Ecto neural progenitor cell (in vitro differentiated cells): ENCODE measurements around the gene IFT80.
"Not testable (repeated sequence)": the region's sequence is repeated elsewhere in the genome, so short reads cannot be mapped to it uniquely, and the experiment has no call there.

ENCODE experiments used
- DNase-seq: peaks from one replicate; pipeline ENCODE4 v3.0.0-alpha.2; 2018; ENCODE audit warnings: low spot score

IFT80 gene

DNA sequence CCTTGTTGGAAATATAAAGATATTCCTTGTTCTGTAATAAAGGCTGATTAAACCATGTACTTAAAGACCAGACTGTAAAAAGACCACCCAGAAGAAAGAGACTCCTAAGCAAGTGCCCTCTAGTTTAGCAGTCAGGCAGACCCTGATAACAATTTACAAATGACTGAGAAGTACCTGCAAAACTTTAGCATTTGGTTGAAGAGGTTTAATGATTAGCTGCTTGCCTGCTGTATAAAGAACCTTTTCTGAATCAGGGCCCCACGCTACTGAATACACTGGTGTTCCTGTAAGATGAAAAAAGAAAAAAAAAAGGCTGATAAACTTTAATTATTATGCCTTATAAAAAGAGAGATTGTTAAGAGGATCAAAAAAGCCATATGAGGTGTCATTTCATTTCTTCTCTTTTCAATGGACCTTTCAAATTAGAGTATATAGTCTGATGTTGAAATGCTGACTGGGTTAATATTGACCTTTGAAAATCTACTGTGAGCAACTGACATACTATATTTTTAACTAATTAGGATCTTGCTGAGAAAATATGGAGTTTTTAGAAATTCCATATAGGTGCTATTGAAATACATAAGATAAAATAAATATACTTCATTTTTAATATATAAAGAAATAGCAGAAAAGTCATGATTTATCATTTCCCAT, 33.0 kb downstream of the IFT80 start:
- DNase-seq: no peak

DNA sequence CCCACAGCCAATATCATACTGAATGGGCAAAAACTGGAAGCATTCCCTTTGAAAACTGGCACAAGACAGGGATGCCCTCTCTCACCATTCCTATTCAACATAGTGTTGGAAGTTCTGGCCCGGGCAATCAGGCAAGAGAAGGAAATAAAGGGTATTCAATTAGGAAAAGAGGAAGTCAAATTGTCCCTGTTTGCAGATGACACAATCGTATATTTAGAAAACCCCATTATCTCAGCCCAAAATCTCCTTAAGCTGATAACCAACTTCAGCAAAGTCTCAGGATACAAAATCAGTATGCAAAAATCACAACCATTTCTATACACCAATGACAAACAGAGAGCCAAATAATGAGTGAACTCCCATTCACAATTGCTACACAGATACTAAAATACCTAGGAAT, 36.1 kb downstream of the IFT80 start:
- DNase-seq: not testable (repeated sequence)

DNA sequence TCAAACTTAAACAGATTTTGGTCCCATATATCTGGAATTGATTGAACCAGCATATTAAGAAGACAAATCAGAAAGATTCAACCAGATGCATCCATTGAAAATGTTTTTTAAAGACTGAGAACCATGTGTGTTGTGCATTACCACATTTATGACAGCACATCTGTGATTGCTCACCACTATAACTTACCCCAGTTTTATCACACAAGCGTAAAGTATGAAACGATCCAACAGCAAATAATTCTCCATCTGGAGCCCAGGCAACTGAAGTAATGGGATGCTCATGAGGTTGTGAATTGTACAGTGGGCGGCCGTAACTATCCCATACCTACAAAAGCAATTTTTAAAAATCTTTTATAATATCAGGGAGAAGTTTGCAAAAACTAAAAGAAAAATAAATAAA, 43.2 kb downstream of the IFT80 start:
- no peak for DNase-seq

DNA sequence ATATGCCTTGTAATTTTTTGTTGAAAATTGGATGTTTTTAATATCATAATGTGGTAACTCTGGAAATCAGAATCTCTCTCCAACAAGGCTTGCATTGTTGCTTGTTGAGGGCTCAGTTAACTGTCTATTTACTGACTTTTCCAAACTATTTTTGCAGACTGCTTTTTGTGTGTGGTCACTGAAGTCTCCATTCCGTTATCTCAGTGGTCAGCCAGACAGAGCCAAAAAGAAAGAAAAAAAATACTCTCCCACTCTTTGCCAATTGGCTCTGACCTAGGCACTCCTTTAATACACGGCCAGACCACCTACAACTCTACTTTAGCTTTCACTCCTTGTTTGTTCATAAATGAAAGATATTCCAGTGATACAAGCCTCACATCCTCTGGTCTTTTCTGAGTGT, 52.5 kb downstream of the IFT80 start:
- DNase-seq: no peak

DNA sequence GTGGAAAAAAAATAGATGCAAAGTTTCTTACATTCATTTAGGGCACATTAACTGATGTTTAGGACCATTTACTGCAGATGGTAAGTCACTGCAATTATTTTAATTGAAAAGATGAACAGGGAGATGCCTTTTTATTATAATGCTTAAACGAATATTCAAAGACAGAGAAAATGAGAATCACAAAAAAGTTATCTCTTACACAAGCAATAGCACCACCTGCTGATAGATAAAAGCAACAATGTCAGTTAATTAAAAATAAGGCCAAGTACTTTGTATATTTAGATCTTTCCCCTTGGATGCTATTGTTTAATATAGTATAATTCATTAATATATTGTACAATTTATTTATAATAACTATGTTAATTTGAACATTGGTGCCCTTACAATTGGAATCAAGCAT, 55.9 kb downstream of the IFT80 start:
- DNase-seq: no peak

DNA sequence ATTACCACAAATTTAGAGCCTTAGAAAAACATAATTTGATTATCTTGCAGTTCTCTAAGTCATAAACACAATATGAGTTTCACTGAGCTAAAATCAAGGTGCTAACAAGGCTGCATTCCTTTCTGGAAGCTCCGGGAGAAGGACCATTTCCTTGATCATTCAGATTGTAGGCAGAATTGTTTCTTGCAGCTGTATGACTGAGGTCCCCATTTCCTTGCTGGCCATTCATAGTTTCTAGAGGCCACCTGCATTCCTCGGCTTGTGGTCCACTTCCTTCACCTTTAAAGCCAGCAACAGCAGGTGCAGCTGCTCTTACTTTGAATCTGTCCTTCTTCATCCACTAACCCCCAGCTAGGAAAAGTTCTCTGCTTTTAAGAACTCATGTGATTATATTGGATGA, 58.7 kb downstream of the IFT80 start:
- DNase-seq: no peak

DNA sequence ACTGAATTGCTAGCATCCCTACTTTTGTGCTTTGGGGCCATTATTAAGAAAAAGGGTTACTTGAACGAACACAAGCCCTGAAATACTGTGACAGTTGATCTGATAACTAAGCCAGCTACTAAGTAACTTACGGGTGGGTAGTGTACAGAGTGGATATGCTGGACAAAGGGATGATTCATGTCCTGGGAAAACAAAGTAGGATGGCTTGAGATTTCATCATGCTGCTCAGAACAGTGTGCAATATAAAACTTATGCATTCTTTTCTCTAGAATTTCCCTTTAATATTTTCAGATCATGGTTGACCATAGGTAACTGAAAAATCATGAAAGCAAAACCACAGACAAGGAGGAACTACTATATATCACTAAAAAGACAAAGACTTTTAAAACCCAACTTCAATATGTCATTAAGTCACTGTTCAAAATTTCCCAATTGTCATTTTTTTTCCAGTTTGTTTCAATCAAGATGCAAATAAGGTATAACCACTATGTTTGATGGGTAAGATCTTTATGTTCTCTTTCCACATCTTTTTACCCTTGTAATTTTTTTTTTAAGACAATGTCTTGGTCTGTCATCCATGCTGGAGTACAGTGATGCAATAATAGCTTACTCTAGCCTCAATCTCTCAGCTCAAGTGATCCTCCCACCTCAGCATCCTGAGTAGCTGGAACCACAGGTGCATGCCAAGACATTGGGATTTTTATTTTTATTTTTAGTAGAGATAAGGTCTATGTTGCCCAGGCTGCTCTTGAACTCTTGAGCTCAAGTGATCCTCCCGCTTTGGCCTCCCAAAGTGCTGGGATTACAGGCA, 67.7 kb downstream of the IFT80 start:
- DNase-seq: no peak

DNA sequence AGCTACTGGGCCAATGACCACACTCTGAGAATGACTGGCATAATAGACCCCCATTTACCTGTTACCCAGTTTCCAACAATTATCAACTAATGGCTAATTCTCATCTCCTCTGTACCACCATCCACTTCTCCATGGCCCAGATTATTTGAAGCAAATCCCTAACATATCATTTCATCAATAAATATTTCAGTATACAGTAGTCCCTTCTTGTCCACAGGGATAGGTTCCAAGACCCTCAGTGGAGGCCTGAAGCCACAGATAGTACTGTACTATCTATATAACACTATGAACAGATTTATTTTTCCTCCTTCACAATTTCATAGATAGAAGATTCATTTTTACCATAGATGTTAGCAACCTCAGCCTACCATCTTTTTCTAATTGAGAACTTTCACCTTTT, 68.3 kb downstream of the IFT80 start:
- no peak for DNase-seq

DNA sequence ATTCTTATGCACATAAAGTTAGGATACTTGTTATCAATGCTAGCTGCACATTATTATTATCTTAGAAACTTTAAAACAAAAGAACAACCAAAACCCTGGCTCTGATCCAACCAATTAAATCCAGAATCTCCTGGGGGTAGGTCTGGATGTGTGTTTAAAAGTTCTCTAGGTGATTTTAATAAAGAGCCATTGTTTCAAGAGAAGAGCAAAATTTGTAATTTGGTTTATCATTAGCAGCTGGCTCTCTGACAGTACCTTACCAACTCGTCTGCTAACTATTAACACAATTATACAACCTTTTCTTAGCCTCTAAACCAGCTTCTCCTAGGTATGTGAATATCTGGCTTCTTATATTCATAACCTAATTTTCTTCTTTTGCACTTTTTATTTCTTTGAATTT, 68.9 kb downstream of the IFT80 start:
- DNase-seq: no peak

DNA sequence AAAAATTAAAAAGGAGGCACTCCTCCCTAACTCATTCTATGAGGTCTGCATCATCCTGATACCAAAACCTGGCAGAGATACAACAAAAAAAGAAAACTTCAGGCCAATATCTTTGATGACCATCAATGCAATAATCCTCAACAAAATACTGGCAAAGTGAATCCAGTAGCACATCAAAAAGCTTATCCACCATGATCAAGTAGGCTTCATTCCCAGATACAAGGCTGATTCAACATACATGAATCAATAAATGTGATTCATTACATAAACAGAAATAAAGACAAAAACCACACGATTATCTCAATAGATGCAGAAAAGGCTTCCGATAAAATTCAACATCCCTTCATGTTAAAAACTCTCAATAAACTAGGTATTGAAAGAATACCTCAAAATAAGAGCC, 72.7 kb downstream of the IFT80 start:
- not testable (repeated sequence) for DNase-seq

DNA sequence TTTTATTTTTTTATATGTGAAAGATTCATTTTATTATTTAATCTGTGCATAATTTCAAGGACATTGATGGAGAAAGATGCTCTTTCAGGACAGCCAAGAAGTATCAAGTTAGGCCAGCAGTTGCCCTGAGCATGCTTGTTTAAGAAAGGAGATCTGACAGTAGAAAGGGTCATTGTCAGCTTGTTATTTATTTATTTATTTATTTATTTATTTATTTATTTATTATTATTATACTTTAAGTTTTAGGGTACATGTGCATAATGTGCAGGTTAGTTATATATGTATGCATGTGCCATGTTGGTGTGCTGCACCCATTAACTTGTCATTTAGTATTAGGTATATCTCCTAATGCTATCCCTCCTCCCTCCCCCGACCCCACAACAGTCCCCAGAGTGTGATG, 77.2 kb downstream of the IFT80 start:
- not testable (repeated sequence) for DNase-seq

DNA sequence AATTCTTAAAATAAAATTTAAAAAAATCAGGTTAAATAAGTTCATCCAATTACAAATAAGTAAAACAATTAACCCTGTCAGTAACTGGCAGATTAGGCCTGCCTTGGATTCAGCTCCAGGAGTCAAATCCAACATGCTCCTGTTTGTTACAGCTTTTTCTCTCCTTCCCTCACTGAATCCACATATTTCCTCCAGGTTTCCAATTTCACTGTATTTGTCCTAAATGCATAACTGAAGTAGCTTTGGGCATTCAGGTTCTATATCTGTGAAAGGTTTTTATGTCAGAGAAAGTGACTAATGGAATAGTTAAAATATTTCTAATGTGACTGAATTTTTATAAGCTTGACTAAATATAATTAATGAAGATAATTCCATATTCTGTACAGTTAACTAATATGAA, 79.7 kb downstream of the IFT80 start:
- no peak for DNase-seq

DNA sequence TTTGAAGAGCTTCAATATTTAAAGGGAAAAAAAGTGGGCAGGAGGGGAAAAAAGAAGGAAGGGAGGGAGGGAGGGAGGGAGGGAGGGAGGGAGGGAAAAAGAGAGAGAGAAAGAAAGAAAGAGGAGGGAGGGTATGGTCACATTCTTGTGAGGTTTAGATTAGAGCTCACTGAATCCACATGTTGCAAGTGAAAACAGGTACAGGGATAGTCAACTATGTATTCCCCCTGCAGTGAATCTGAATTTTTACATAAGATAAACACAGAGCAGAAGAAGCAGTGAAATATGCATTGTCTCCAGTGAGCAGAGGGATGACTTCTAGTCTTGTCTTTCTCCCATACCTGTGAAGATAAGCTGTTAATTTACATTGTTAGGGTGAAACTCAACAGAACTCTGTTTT, 84.0 kb downstream of the IFT80 start:
- no peak for DNase-seq

DNA sequence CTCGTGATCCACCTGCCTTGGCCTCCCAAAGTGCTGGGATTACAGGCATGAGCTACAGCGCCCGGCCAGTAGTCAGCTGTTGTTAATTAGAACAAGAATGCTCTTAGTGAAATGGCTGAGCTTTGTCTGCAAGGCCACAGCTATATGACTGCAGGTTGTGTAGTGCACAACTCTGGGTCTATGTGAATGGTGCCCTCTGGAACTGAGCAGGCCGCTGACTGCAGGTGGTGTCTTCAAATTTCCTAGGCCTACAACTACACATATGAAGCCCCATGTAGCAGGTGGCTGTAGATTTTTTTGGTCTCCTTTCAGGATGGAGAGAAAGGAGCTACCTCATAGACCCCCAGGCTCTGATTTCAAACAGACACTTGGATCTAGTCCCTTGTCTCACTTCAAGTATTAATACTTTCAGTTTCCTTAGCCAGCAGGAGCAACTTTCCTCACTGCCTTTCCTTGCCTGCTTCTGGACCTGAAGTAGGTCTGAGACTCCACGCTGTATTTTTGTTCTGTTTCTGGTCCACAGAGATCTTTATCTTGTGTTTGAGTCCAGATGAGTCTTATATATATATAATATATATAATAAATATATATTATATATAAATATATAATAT, 86.9 kb downstream of the IFT80 start:
- DNase-seq: no peak

DNA sequence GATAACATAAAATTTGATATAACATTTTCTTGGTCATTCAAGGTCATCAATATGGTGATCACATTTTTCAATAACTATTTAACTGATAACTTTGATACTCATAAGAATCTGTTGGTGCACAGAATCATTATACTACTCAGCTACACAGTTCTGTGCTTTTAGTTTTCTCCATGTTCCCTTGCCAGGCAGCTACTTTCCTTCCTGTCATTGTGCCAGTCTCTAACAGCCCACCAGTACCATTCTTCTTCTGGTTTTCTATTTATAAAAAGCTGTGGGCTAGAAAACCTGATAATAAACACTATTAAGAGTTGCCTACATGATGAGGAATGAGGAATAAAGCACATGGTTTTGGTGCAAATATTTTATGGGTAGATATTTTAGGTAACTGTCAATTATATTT, 96.2 kb downstream of the IFT80 start:
- DNase-seq: no peak

DNA sequence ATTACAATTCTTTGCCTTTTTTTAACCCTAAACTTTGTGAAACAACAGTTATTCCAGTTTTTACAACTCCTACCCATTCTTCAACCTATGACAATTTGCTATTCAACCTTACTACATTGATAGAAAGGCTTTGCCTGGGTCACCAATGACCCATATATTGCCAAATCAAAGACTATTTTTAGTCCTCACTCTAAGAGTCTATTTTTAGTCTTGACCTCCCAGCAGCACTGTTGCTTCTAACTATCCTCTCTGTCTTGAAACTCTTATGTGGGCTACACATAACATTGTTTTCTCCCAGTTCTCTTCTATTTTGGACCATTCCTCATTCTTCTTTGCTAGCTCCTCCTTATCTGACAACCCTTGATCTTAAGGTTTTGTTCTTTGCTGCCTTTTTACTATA, 102.4 kb downstream of the IFT80 start:
- DNase-seq: no peak

DNA sequence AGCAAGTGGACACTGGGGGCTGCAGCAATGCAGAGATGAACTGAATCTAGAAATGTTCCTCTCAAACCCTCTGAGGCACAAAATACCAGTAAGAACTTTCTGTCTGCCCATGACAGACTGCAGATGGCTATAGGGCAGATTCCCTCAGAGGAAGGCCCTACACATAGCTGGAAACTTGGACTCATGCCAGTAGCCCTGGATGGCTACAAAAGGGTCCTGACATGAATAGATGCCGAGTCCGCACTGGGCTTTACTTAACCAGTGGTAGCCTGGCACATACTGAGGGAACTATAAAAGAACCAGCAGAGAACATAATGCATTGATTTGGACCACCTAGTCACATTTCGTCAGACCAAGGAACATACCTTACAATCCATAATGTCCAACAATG, 107.1 kb downstream of the IFT80 start:
- no peak for DNase-seq

DNA sequence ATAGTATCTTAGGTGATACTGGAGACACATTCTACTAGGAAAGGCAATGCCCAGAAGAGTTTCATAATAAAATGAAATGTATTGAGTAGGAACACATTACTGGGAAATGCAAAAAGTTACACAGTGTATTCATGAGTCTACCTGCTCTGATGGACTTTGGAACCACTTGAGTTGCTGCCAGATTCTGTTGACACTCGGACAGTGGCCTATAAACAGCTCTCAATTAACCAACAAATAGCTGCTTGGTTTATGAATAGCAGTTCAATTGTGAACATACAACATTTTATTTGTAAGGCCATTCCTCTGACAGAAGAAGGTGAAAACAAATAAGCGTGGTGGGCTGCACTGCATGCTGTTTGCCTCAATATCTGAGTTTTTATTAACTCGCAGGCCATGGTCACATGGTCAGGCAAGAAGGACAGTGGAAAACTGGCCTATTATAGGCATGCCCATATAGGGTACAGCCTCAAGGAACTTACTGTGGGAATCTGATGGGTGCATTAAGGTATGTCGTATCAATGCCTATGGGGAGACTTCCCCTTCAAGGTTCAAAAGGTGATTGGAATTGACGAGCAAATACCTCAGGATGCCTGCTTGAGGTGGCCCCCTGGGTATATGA, 107.6 kb downstream of the IFT80 start:
- DNase-seq: no peak

DNA sequence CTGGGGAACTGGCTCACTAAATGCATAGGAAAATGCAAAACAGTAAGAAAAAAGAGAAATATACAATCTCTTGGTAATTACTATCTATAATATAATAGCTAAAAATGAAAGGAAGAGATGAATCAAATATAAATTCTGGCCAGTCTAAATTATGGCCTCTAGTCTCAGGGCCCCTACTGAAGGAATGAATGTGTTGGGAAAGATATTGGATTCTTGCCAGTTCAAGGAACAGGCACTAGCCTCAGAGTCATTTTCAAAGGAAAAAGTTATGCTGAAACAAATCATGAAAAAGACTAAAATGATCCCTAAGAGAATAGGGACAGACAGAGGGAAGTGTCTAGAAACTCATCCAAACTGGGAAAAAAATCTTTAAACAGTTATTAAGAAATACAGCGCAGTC, 111.4 kb downstream of the IFT80 start:
- DNase-seq: no peak

DNA sequence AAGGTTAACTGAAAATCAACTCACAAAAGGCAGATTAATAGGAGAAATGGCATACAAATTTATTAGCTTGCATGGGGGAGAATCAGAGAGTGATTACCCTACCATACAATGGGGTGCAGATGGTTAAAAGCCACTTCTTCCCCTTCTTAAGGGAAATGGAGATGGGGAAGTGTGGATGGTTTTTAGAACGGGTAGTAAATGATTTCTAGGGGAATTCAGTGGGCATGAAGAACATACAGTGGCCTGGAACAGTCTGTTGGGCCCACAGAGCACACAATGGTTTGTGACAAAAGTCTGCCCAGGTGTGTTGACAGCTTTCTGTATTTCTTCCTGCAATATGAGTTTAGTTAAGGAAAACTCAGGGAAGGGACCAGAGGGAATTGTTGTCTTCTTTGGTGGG, 112.8 kb downstream of the IFT80 start:
- no peak for DNase-seq

DNA sequence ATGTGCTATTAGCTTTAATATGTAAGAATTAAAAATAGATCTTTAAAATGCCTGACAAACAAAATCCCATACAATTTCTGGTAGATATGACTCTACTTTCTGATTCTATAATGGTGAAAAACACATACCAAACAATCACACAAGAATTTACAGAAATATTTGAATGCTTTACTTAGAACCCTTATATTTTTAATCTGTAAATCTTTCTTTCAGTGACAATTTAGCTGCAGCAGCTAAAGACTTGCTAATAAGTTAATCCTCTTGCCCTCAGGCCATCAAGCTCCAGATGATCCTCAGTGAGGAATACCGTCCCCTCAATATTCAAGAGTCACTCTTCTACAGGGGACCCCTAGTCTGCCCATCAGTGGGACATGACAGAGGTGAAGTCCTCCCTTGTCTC, 118.2 kb downstream of the IFT80 start:
- DNase-seq: no peak

DNA sequence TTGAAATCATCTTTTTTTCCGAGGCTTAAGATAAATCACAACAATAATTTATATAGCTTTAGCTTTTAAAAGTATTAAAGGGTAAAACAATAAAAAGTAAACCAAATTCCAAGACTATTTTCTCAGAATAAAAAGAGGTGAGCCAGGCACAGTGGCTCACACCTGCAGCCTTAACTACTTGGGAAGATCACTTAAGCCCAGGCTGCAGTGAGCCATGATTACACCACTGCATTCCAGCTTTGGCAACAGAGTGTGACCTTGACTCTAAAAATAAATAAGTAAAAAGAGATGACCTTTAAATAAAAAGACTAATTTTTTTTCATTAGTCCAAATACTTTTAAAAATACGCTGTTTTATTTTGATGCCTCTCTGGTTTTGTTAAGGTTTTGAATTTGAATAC, 119.4 kb downstream of the IFT80 start:
- no peak for DNase-seq

DNA sequence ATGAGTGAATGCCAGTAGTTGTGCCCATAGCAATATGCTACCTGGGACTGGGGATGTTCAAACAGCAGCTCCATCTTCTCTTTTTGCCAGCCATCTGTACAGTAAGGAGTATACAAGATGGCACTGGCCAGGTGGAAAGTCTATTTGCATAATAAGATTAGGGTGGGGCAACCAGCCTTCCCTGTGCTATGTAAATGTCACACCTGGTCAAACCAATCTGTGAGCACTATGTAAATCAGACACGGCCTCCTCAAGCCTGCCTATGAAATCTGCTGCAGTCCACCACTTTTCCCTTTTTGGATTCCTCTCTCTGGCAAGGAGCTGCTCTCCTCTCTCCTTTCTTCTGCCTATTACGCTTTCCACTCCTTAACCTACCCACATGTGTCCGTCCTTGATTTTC, 120.8 kb downstream of the IFT80 start:
- no peak for DNase-seq
